WERI-Rb-1 (cell line): ENCODE results near the gene LRFN2.

Experiments used
- DNase-seq: peaks from one replicate; pipeline ENCODE4 v3.0.0-alpha.2; 2020
- H3K27ac ChIP-seq: fragments of 250-450 bp; sonication (Bioruptor Pico); 2 replicates; pipeline ENCODE4 v1.5.1; 2020; ENCODE audit warnings: mild to moderate bottlenecking, moderate library complexity
- H3K27me3 ChIP-seq: fragments of 250-450 bp; sonication (Bioruptor Pico); 2 replicates; pipeline ENCODE4 v1.5.1; 2021; ENCODE audit warnings: mild to moderate bottlenecking, low read depth, moderate library complexity; ENCODE audit not compliant: insufficient read depth, severe bottlenecking
- H3K36me3 ChIP-seq: fragments of 250-450 bp; sonication (Bioruptor Pico); 2 replicates; pipeline ENCODE4 v1.5.1; 2020; ENCODE audit warnings: mild to moderate bottlenecking, moderate library complexity
- H3K4me3 ChIP-seq: 2 replicates; pipeline ENCODE4 v1.5.1; 2011; ENCODE audit warnings: low read depth, mild to moderate bottlenecking, control low read depth, low read length
- H3K9me3 ChIP-seq: fragments of 250-450 bp; sonication (Bioruptor Pico); 2 replicates; pipeline ENCODE4 v1.5.1; 2021; ENCODE audit warnings: mild to moderate bottlenecking, moderate library complexity; ENCODE audit not compliant: severe bottlenecking
- TF ChIP-seq, protein P1 (sequence below): IDR thresholded peaks from 2 replicates; pipeline ENCODE4 v1.5.1; 2011; ENCODE audit warnings: low read depth, mild to moderate bottlenecking, control low read depth, inconsistent platforms, low read length

LRFN2 gene

DNA sequence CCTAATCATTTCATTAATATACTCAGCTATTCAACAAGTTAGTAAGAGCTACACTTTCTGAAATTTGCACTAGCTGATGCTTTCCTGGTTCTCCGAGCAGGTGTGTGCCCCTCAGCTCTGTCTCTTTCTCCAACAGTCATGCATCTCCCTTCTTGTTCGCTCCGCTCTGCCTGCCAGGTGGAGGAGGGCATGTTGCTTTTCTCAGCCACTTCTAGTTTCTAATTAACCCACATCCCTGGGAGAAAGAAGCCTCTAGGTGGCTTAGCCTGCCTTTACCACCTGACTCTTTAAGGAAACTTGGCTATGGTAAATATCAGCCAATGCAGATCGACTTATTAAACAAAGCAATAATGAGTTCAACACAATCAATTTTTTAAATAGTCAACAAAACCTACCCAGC is 34.2 kb downstream of the LRFN2 start:
- Histone ChIP-seq H3K4me3 (no peak overlapping the region), H3K9me3 (no peaks in the 10 kb centered on the region), H3K27me3 (no peaks in the 10 kb centered on the region), H3K36me3 (peaks cover 20% of the 10 kb centered on the region), H3K27ac (no peak overlapping the region)
- TF ChIP-seq, protein P1, sequence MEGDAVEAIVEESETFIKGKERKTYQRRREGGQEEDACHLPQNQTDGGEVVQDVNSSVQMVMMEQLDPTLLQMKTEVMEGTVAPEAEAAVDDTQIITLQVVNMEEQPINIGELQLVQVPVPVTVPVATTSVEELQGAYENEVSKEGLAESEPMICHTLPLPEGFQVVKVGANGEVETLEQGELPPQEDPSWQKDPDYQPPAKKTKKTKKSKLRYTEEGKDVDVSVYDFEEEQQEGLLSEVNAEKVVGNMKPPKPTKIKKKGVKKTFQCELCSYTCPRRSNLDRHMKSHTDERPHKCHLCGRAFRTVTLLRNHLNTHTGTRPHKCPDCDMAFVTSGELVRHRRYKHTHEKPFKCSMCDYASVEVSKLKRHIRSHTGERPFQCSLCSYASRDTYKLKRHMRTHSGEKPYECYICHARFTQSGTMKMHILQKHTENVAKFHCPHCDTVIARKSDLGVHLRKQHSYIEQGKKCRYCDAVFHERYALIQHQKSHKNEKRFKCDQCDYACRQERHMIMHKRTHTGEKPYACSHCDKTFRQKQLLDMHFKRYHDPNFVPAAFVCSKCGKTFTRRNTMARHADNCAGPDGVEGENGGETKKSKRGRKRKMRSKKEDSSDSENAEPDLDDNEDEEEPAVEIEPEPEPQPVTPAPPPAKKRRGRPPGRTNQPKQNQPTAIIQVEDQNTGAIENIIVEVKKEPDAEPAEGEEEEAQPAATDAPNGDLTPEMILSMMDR = no peak
- no peak for DNase-seq

DNA sequence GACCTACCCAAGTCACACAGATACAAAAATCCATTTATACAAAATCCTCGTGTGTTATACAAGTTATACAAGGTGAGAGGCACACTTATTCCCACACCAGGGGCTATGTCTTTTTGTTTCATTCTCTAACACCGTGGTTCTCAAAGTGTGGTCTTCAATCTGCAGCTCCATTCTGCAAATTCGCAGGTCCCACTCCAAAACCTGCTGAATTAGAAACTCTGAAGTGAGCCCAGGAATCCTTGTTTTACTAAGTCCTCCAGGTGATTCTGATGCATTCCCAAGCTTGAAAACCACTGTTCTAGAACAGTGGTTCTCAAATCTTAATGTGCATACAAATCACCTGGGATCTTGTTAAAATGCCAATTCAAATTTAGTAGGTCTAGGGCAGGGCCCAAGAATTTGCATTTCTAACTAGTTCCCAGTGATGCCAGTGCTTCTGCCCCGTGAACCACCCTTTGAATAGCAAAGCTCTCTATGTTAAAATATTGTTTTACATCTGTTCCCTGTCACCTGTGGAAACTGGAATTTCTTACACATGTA is 35.1 kb downstream of the LRFN2 start:
- TF ChIP-seq, protein P1 = no peak
- Histone ChIP-seq H3K4me3 (no peak overlapping the region), H3K36me3 (peaks cover 20% of the 10 kb centered on the region), H3K27me3 (no peaks in the 10 kb centered on the region), H3K9me3 (no peaks in the 10 kb centered on the region), H3K27ac (no peak overlapping the region)
- DNase-seq = no peak

DNA sequence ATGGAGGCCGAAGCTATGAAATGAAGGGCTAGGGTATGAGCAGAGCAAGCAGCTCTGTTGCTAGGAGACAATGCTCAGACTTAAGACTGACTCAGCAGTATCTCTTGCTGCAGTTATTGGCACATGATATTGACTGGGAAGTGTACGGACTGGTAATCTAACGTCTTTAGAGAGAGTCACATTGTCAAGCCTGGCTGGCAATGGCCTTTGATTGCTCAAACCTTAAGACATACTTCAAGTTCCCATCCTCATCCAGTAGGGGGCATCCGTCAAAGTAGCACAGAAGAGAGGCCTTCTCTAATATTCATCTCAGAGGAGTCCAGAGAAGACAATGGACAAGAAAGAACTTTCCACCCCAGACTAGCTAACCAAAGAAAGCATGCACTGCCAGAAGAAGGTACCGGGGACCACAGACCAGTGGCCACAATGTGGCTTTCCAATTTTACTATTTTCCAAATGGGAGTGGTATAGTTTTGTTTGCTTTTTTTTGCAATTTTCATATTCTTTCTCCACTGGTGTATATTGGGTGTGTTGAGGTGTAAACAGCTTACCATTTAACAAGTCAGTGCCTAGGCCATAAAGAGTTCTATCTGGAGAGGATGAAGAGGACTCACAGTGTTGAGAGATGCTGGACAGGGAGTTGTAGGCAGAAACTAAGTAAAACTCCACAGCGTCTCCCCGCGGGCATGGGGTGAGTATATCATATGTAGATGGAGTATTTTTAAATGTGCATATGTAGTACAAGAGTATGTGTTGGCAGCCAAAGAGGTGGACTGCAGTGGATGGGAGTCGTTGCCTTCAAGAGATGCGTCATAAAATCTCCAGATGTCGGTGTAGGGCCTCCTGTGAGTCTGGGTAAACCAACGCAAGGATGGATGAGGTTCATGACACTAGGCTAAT is 36.7 kb downstream of the LRFN2 start:
- H3K4me3 ChIP-seq = no peak overlapping the region
- TF ChIP-seq, protein P1 = peak; percentile 87
- DNase-seq = peak; percentile 74
- no peaks in the 10 kb centered on the region for H3K9me3 ChIP-seq
- peaks cover 23% of the 10 kb centered on the region for H3K36me3 ChIP-seq
- no peaks in the 10 kb centered on the region for H3K27me3 ChIP-seq
- no peak overlapping the region for H3K27ac ChIP-seq

DNA sequence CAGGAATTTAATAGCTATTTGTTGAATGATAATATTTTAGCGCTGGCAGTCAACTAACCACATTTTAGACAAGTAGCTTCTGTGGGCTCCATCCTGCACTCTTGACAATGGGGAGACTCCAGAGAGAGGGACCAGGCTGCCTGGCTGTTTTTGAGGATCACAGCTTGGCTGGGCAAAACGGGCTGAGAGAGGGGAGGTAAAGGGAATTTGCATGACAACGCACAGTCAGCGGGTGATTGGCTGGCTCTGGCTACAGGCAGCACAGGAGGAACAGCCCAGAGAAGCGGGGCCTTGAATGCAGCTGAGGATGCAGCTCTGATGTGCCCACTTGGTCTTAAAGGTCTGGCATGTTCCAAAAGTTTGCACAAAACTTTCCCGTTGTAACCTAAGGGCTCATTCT is 41.2 kb downstream of the LRFN2 start:
- TF ChIP-seq, protein P1 = no peak
- Histone ChIP-seq H3K9me3 (no peaks in the 10 kb centered on the region), H3K4me3 (no peak overlapping the region), H3K36me3 (peaks cover 13% of the 10 kb centered on the region), H3K27me3 (no peaks in the 10 kb centered on the region), H3K27ac (no peak overlapping the region)
- no peak for DNase-seq

DNA sequence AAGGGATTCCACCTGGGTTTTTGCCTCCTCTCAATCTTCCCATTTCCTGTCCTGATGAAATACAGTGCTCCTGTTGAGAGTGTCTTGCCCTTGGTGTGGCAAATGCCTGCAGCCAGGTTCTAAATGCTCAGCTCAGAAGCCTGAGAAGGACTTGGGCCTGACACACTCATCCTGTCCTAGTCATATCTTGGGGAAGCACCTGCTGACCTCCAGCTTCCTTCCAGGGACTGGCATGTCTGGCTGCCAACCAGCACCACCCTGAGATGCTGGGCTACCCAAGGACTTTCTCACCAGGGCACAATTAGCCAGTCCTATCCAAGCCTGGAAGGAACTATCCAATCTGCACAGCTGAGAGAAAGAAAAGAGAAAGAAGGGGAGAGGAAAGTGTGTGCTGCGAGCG is 43.4 kb downstream of the LRFN2 start:
- TF ChIP-seq, protein P1 = no peak
- H3K27ac ChIP-seq = no peak overlapping the region
- DNase-seq = no peak
- H3K4me3 ChIP-seq = no peak overlapping the region
- H3K27me3 ChIP-seq = no peaks in the 10 kb centered on the region
- peaks cover 6% of the 10 kb centered on the region; the same call in 1 of the 2 replicates for H3K36me3 ChIP-seq
- no peaks in the 10 kb centered on the region for H3K9me3 ChIP-seq
